ENCODE measurements around the gene DSCAM. TPM values are rescaled to one million over a fixed set of nuclear protein-coding genes. Genes with fewer than 3 reads are reported as not detected.

DSCAM gene
- total and polyA plus RNA-seq, 10 of the 15 experiments (the other 5 are each of a cell fraction or from before 2014, with no cell fraction given): not detected

GRCh38 chr21:40595806-40596205 is 251.2 kb downstream of the DSCAM start:
- no peaks in the 10 kb centered on the region for H3K36me3 ChIP-seq (ENCODE audit: control insufficient read depth in 2 of 2, insufficient read depth in 2 of 2, low read length in 1 of 2)
- no peak overlapping the region for H3K9ac ChIP-seq (ENCODE audit: control insufficient read depth, insufficient read depth, low read length)
- in situ Hi-C loops (cut with MboI) (no loop called here), intact Hi-C loops (cut with micrococcal nuclease; ENCODE audit: unreplicated experiment) (no loop called here)
- no peaks in the 10 kb centered on the region for H3K79me2 ChIP-seq (ENCODE audit: control insufficient read depth, insufficient read depth, low read length)
- TF ChIP-seq MTA2 (IDR thresholded peaks at IDR 0.05; ENCODE audit: low read depth) (no peak), KLF5 (IDR thresholded peaks at IDR 0.05; ENCODE audit: partially characterized antibody) (no peak), SREBF2 (IDR thresholded peaks at IDR 0.05; ENCODE audit: low read length) (no peak), PAX5 (IDR thresholded peaks at IDR 0.05; ENCODE audit: borderline replicate concordance, low read depth, low read length) (no peak), ZNF217 (IDR thresholded peaks at IDR 0.05) (no peak), MYB (IDR thresholded peaks at IDR 0.05; ENCODE audit: borderline replicate concordance, low read depth, low read length) (no peak), RFX5 (IDR thresholded peaks at IDR 0.05; ENCODE audit: low read depth, low read length) (no peak), ZNF622 (IDR thresholded peaks at IDR 0.05) (no peak), NFIC (IDR thresholded peaks at IDR 0.05; ENCODE audit: low read depth, low read length) (no peak), ZBED1 (IDR thresholded peaks at IDR 0.05; ENCODE audit: borderline replicate concordance) (no peak), FOS (IDR thresholded peaks at IDR 0.05; ENCODE audit: borderline replicate concordance, extremely low read depth, insufficient read length) (no peak), YBX1 (IDR thresholded peaks at IDR 0.05) (no peak), CREB1 (IDR thresholded peaks at IDR 0.05; ENCODE audit: low read depth) (no peak), IKZF1 (conservative IDR thresholded peaks at IDR 0.05) (no peak)
- ChIA-PET POLR2A (no interaction called here), RAD21 (ENCODE audit: unreplicated experiment) (no interaction called here), CTCF (no interaction called here), SMC1A (ENCODE audit: uncharacterized antibody, unreplicated experiment) (no interaction called here)
- H3K27ac ChIP-seq (ENCODE audit: control insufficient read depth, insufficient read depth): no peak overlapping the region
- 28% methylated on average over 8 of the region's 8 CpGs for WGBS (ENCODE audit: insufficient coverage, insufficient replicate concordance, low lambda C conversion rate, missing lambda C conversion rate)
- H4K20me1 ChIP-seq (ENCODE audit: control insufficient read depth, insufficient read depth): no peaks in the 10 kb centered on the region
- FAIRE-seq: no peak
- H3K4me1 ChIP-seq (ENCODE audit: control insufficient read depth, insufficient read depth, low read length): no peaks in the 10 kb centered on the region
- no peak overlapping the region for H2AFZ ChIP-seq (ENCODE audit: control insufficient read depth, low read depth, low read length)
- no TSS peak for BruUV-seq (replicated peaks)
- no peak for ATAC-seq
- no peaks in the 10 kb centered on the region for H3K27me3 ChIP-seq (replicated peaks in 1 of 2; ENCODE audit: control insufficient read depth in 2 of 2, insufficient read depth in 2 of 2, low read length in 1 of 2)
- no peaks in the 10 kb centered on the region; the same call in 2 of the 3 replicates for H3K9me3 ChIP-seq (replicated peaks; ENCODE audit: control insufficient read depth, insufficient read depth, low read length)
- H3K4me2 ChIP-seq (ENCODE audit: control insufficient read depth, insufficient read depth): no peak overlapping the region
- H3K4me3 ChIP-seq: no peak overlapping the region
- no peak for DNase-seq (ENCODE audit: low read depth, low spot score)

Data from GM12878 (cell line).